Measurements from ENCODE around the gene FAH. TPM values are rescaled to one million over a fixed set of nuclear protein-coding genes. Genes with fewer than 3 reads are reported as not detected.

Gene FAH
- polyA plus RNA-seq, 1 donor (not counting 4 experiments of a cell fraction or from before 2014, with no cell fraction given) = 29.4 TPM

DNA sequence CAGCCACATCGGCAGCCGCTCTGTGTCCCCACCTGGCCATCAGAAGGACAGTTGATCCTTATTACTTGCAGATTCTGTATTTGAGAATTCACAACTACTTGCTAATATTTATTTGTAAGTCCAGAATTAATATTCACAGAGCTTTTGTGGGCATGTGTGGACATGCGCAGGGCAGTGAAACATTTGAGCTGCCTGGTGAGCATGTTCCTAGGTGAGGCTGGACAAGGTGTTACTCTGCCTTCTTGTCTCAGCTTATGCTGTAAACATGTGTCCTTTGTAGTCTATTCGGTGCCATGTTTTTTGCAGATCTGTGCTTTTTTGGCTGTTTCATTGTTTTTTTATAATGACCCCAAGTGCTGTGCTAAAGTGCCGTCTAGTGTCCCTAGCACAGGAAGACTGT is 15.6 kb downstream of the FAH start:
- H3K79me2 ChIP-seq (ENCODE audit: control insufficient read depth, insufficient read depth, low read length) = no peaks in the 10 kb centered on the region
- H3K27ac ChIP-seq (ENCODE audit: control insufficient read depth, insufficient read depth, low read length) = no peak overlapping the region
- TF ChIP-seq, protein P1, sequence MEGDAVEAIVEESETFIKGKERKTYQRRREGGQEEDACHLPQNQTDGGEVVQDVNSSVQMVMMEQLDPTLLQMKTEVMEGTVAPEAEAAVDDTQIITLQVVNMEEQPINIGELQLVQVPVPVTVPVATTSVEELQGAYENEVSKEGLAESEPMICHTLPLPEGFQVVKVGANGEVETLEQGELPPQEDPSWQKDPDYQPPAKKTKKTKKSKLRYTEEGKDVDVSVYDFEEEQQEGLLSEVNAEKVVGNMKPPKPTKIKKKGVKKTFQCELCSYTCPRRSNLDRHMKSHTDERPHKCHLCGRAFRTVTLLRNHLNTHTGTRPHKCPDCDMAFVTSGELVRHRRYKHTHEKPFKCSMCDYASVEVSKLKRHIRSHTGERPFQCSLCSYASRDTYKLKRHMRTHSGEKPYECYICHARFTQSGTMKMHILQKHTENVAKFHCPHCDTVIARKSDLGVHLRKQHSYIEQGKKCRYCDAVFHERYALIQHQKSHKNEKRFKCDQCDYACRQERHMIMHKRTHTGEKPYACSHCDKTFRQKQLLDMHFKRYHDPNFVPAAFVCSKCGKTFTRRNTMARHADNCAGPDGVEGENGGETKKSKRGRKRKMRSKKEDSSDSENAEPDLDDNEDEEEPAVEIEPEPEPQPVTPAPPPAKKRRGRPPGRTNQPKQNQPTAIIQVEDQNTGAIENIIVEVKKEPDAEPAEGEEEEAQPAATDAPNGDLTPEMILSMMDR (optimal IDR thresholded peaks at IDR 0.05 in 1 of 3, IDR thresholded peaks at IDR 0.05 in 1 of 3, conservative IDR thresholded peaks at IDR 0.05 in 1 of 3; ENCODE audit: extremely low read depth in 1 of 3, insufficient read depth in 2 of 3, low read length in 3 of 3) = no peak
- no peak for TF ChIP-seq EZH2 (IDR thresholded peaks at IDR 0.05; ENCODE audit: low read length)
- H3K4me3 ChIP-seq (ENCODE audit: control insufficient read depth in 2 of 3, extremely low read depth in 1 of 3, insufficient read depth in 2 of 3, low read depth in 1 of 3, low read length in 3 of 3) = no peak overlapping the region
- FAIRE-seq (peak; percentile 84), DNase-seq (ENCODE audit: low read depth, low spot score) (no peak)
- no peak overlapping the region for H3K4me2 ChIP-seq (ENCODE audit: control insufficient read depth, extremely low read depth, insufficient read depth, low read depth, low read length)
- H3K9me1 ChIP-seq (ENCODE audit: control insufficient read depth, extremely low read depth, insufficient read depth, low read length) = no peaks in the 10 kb centered on the region
- no peaks in the 10 kb centered on the region for H4K20me1 ChIP-seq (ENCODE audit: control insufficient read depth, extremely low read depth, insufficient read depth, low read length)
- dilution Hi-C loops (cut with MboI; ENCODE audit: extremely low pct_ligation_motif_present, low sequenced_read_pairs) = no loop called here
- H3K9ac ChIP-seq (ENCODE audit: control insufficient read depth, extremely low read depth, insufficient read depth, low read length) = no peak overlapping the region
- no peaks in the 10 kb centered on the region for H3K9me3 ChIP-seq (ENCODE audit: control insufficient read depth, low read depth, low read length)
- no peaks in the 10 kb centered on the region for H3K27me3 ChIP-seq (ENCODE audit: control insufficient read depth, extremely low read depth, insufficient read depth, low read length)
- H3K36me3 ChIP-seq (ENCODE audit: control insufficient read depth in 2 of 2, extremely low read depth in 1 of 2, insufficient read depth in 2 of 2, low read length in 2 of 2) = peaks cover under 1% of the 10 kb centered on the region in 2 experiments
- peaks cover 9% of the 10 kb centered on the region for H3K4me1 ChIP-seq (ENCODE audit: control insufficient read depth, extremely low read depth, insufficient read depth, low read length)
- H2AFZ ChIP-seq (ENCODE audit: control insufficient read depth, low read length) = no peak overlapping the region

DNA sequence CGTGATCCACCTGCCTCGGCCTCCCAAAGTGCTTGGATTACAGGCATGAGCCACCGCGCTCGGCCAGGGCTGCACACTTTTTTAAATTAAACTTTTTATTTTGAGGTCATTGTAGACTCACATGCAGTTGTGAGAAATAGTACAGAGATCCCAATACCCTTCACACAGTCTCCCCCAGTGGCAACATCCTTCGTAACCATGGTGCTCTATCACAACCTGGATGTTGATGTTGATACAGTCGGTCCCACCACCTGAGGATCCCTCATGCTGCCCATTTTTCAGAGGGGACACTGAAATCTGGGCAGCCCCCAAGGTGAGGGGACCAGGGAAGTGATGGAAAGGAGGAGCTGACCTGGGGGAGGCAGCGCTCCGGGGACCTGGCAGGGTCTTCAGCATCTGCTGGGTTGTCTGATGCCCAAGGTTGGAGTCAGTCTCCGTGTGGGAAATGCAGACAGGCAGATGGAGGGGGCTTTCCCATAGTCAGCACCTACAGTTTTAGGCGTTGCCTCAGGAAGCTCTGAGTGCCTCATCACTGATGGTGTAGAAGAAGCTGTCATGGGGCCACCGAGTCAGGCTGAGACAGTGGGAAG is 17.1 kb downstream of the FAH start:
- H3K9ac ChIP-seq (ENCODE audit: control insufficient read depth, extremely low read depth, insufficient read depth, low read length) = no peak overlapping the region

More for the DNA sequence above, 17.1 kb downstream of the FAH start:
- H3K9me3 ChIP-seq (ENCODE audit: control insufficient read depth, low read depth, low read length) = no peaks in the 10 kb centered on the region
- no peaks in the 10 kb centered on the region for H4K20me1 ChIP-seq (ENCODE audit: control insufficient read depth, extremely low read depth, insufficient read depth, low read length)
- H3K27ac ChIP-seq (ENCODE audit: control insufficient read depth, insufficient read depth, low read length) = no peak overlapping the region
- peaks cover 0 to 3% of the 10 kb centered on the region in 2 experiments for H3K36me3 ChIP-seq (ENCODE audit: control insufficient read depth in 2 of 2, extremely low read depth in 1 of 2, insufficient read depth in 2 of 2, low read length in 2 of 2)
- dilution Hi-C loops (cut with MboI; ENCODE audit: extremely low pct_ligation_motif_present, low sequenced_read_pairs) = no loop called here
- TF ChIP-seq, protein P1 (optimal IDR thresholded peaks at IDR 0.05 in 1 of 3, IDR thresholded peaks at IDR 0.05 in 1 of 3, conservative IDR thresholded peaks at IDR 0.05 in 1 of 3; ENCODE audit: extremely low read depth in 1 of 3, insufficient read depth in 2 of 3, low read length in 3 of 3) = no peak
- no peak for TF ChIP-seq EZH2 (IDR thresholded peaks at IDR 0.05; ENCODE audit: low read length)
- no peak overlapping the region for H3K4me2 ChIP-seq (ENCODE audit: control insufficient read depth, extremely low read depth, insufficient read depth, low read depth, low read length)
- H3K79me2 ChIP-seq (ENCODE audit: control insufficient read depth, insufficient read depth, low read length) = no peaks in the 10 kb centered on the region
- peaks cover 9% of the 10 kb centered on the region for H3K4me1 ChIP-seq (ENCODE audit: control insufficient read depth, extremely low read depth, insufficient read depth, low read length)
- DNase-seq (ENCODE audit: low read depth, low spot score) (no peak), FAIRE-seq (no peak)
- no peaks in the 10 kb centered on the region for H3K9me1 ChIP-seq (ENCODE audit: control insufficient read depth, extremely low read depth, insufficient read depth, low read length)
- H2AFZ ChIP-seq (ENCODE audit: control insufficient read depth, low read length) = no peak overlapping the region
- no peak overlapping the region for H3K4me3 ChIP-seq (ENCODE audit: control insufficient read depth in 2 of 3, extremely low read depth in 1 of 3, insufficient read depth in 2 of 3, low read depth in 1 of 3, low read length in 3 of 3)
- no peaks in the 10 kb centered on the region for H3K27me3 ChIP-seq (ENCODE audit: control insufficient read depth, extremely low read depth, insufficient read depth, low read length)

All from keratinocyte (primary cell).